H1 (cell line): ENCODE data around the gene PSMC5. TPM values are rescaled to one million over a fixed set of nuclear protein-coding genes. Genes with fewer than 3 reads are reported as not detected.

Source experiments
- CTCF ChIA-PET: fragments of 300-600 bp; sonication (Branson Sonifier 250); formaldehyde crosslinking; loops from one replicate; lab custom pipeline; 2021; ENCODE audit not compliant: partially characterized antibody; lab: Charles Lee
- POLR2A ChIA-PET: fragments of 300-600 bp; sonication (Branson Sonifier 250); formaldehyde crosslinking; loops from one replicate; lab custom pipeline; 2021; ENCODE audit warnings: inconsistent platforms; ENCODE audit not compliant: partially characterized antibody; lab: Charles Lee
- DNase-seq, 2 experiments: peaks; one replicate each; pipeline versions ENCODE4 v3.0.0 to v3.0.0-alpha.2; 2010 to 2022; ENCODE audit warnings: low spot score in 2 of 2, low read depth in 1 of 2, mixed read lengths in 1 of 2
- FAIRE-seq: peaks from 2 replicates; lab custom pipeline; 2011; peaks lifted over from hg19 to GRCh38; lab: Jason Lieb, UNC
- H2AFZ ChIP-seq: 2 replicates; pipeline ENCODE4 v1.8.1; 2012; ENCODE audit warnings: low read length, inconsistent platforms
- H2AK5ac ChIP-seq: 2 replicates; pipeline ENCODE4 v1.6.1; 2013; ENCODE audit warnings: low read depth, low read length
- H2BK120ac ChIP-seq: replicated peaks from 2 replicates; pipeline ENCODE3; 2013; ENCODE audit warnings: low read depth, low read length, inconsistent platforms
- H2BK12ac ChIP-seq: 2 replicates; pipeline ENCODE4 v1.6.1; 2013; ENCODE audit warnings: low read depth, low read length
- H2BK15ac ChIP-seq: 2 replicates; pipeline ENCODE4 v1.6.1; 2013; ENCODE audit warnings: low read length
- H2BK20ac ChIP-seq: 2 replicates; pipeline ENCODE4 v1.6.1; 2013; ENCODE audit warnings: low read length
- H2BK5ac ChIP-seq: 2 replicates; pipeline ENCODE4 v1.6.1; 2013; ENCODE audit warnings: low read depth, low read length
- H3K14ac ChIP-seq: 2 replicates; pipeline ENCODE4 v1.6.1; 2013; ENCODE audit warnings: inconsistent platforms; ENCODE audit not compliant: insufficient read length
- H3K18ac ChIP-seq: 2 replicates; pipeline ENCODE4 v1.6.1; 2013; ENCODE audit warnings: low read length; ENCODE audit errors: extremely low read depth
- H3K23ac ChIP-seq: 2 replicates; pipeline ENCODE4 v1.6.1; 2013; ENCODE audit warnings: inconsistent platforms; ENCODE audit not compliant: insufficient read length
- H3K23me2 ChIP-seq: 2 replicates; pipeline ENCODE4 v1.6.1; 2013; ENCODE audit warnings: low read depth, low read length
- H3K27ac ChIP-seq: 2 replicates; pipeline ENCODE4 v1.6.1; 2011; ENCODE audit warnings: low read depth, low read length, inconsistent platforms
- H3K27me3 ChIP-seq, 4 experiments: replicated peaks in 1 of 4; 1 replicate in 1 of 4; 2 replicates in 3 of 4; pipeline versions ENCODE4 v1.6.1 to v1.8.1; 2011 to 2013; ENCODE audit warnings: low read length in 3 of 4, mild to moderate bottlenecking in 3 of 4, inconsistent platforms in 2 of 4, mixed read lengths in 2 of 4, moderate library complexity in 1 of 4; ENCODE audit not compliant: control insufficient read depth in 3 of 4, insufficient read depth in 3 of 4; ENCODE audit errors: extremely low read depth in 1 of 4
- H3K36me3 ChIP-seq, 4 experiments: 2 replicates each; pipeline versions ENCODE4 v1.6.1 to v1.8.1; 2011 to 2013; ENCODE audit warnings: mild to moderate bottlenecking in 4 of 4, low read length in 3 of 4, moderate library complexity in 2 of 4, control low read depth in 1 of 4, inconsistent platforms in 1 of 4; ENCODE audit not compliant: insufficient read depth in 4 of 4, control insufficient read depth in 2 of 4
- H3K4ac ChIP-seq: replicated peaks from 2 replicates; pipeline ENCODE3; 2013; ENCODE audit warnings: low read length, low read depth, mixed read lengths, inconsistent platforms; ENCODE audit not compliant: insufficient read length
- H3K4me1 ChIP-seq, 4 experiments: replicated peaks in 1 of 4; 1 replicate in 1 of 4; 2 replicates in 3 of 4; pipeline versions ENCODE4 v1.6.1 to v1.8.1; 2011 to 2013; ENCODE audit warnings: low read length in 3 of 4, inconsistent platforms in 2 of 4, mixed read lengths in 1 of 4; ENCODE audit not compliant: insufficient read depth in 4 of 4, control insufficient read depth in 3 of 4
- H3K4me2 ChIP-seq, 2 experiments: 2 replicates each; pipeline versions ENCODE4 v1.6.1 to v1.8.1; 2011 to 2013; ENCODE audit warnings: low read depth in 2 of 2, low read length in 2 of 2, control low read depth in 1 of 2, inconsistent platforms in 1 of 2, mild to moderate bottlenecking in 1 of 2; ENCODE audit not compliant: insufficient read depth in 1 of 2
- H3K4me3 ChIP-seq, 4 experiments: fragments of 200-600, 300-600 bp in 1 of 4; sonication (generic), shearing (Covaris generic), sonication (Bioruptor Twin) in 1 of 4; 2 replicates each; pipeline versions ENCODE4 v1.5.1 to v1.8.1; 2011 to 2016; ENCODE audit warnings: low read length in 4 of 4, low read depth in 3 of 4, control low read depth in 2 of 4, inconsistent platforms in 2 of 4, mild to moderate bottlenecking in 2 of 4, mixed read lengths in 1 of 4, moderate library complexity in 1 of 4; ENCODE audit not compliant: insufficient read depth in 2 of 4; ENCODE audit errors: extremely low read depth in 1 of 4
- H3K56ac ChIP-seq: replicated peaks from 2 replicates; pipeline ENCODE3; 2013; ENCODE audit warnings: low read depth, mild to moderate bottlenecking, mixed read lengths, low read length, inconsistent platforms; ENCODE audit not compliant: insufficient read length
- H3K79me1 ChIP-seq: 2 replicates; pipeline ENCODE4 v1.6.1; 2013; ENCODE audit warnings: low read depth, low read length, control low read depth
- H3K79me2 ChIP-seq, 2 experiments: 2 replicates each; pipeline versions ENCODE4 v1.6.1 to v1.8.1; 2012 to 2013; ENCODE audit warnings: low read length in 2 of 2, mild to moderate bottlenecking in 2 of 2, inconsistent platforms in 1 of 2; ENCODE audit not compliant: insufficient read depth in 2 of 2, control insufficient read depth in 1 of 2
- H3K9ac ChIP-seq, 4 experiments: replicated peaks in 1 of 4; 1 replicate in 1 of 4; 2 replicates in 3 of 4; pipeline versions ENCODE4 v1.6.1 to v1.8.1; 2011 to 2013; ENCODE audit warnings: low read depth in 3 of 4, low read length in 3 of 4, control low read depth in 2 of 4, mild to moderate bottlenecking in 2 of 4, moderate library complexity in 2 of 4, inconsistent platforms in 1 of 4; ENCODE audit errors: extremely low read depth in 1 of 4
- H3K9me3 ChIP-seq, 2 experiments: 2 replicates each; pipeline versions ENCODE4 v1.6.1 to v1.8.1; 2012 to 2013; ENCODE audit warnings: mild to moderate bottlenecking in 2 of 2, moderate library complexity in 2 of 2, control low read depth in 1 of 2, inconsistent platforms in 1 of 2, low read depth in 1 of 2, low read length in 1 of 2, mixed read lengths in 1 of 2; ENCODE audit not compliant: insufficient read depth in 2 of 2
- H4K20me1 ChIP-seq, 2 experiments: replicated peaks in 1 of 2; 2 replicates each; pipeline versions ENCODE3 to v1.8.1; 2011 to 2013; ENCODE audit warnings: inconsistent platforms in 2 of 2, low read length in 2 of 2, mild to moderate bottlenecking in 1 of 2; ENCODE audit not compliant: insufficient read depth in 2 of 2, control insufficient read depth in 1 of 2
- H4K5ac ChIP-seq: 2 replicates; pipeline ENCODE4 v1.6.1; 2013; ENCODE audit warnings: low read length, low read depth, mixed read lengths, inconsistent platforms; ENCODE audit not compliant: insufficient read length
- H4K8ac ChIP-seq: 2 replicates; pipeline ENCODE4 v1.8.0; 2013; ENCODE audit warnings: mild to moderate bottlenecking, moderate library complexity, low read length, inconsistent platforms; ENCODE audit not compliant: insufficient read depth; ENCODE audit errors: extremely low read depth
- H4K91ac ChIP-seq: replicated peaks from 2 replicates; pipeline ENCODE3; 2013; ENCODE audit warnings: low read length, mixed read lengths, inconsistent platforms; ENCODE audit not compliant: insufficient read length
- CBX8 ChIP-seq: fragments of 300-800, 300-1000 bp; sonication (generic); IDR thresholded peaks from 2 replicates; pipeline ENCODE4 v1.7.1; 2016; ENCODE audit warnings: low read depth, low read length, borderline replicate concordance
- MAFK ChIP-seq: IDR thresholded peaks from 2 replicates; pipeline ENCODE4 v1.6.1; 2012; ENCODE audit warnings: low read depth, mild to moderate bottlenecking, improper control_type of control experiment, low read length
- WGBS, 2 experiments: shearing (Covaris generic) in 1 of 2; methylation state at CpG; one replicate each; pipeline versions ENCODE4 v1.1.6 to v1.1.7; 2013 to 2015; ENCODE audit warnings: low lambda C conversion rate in 2 of 2, mixed read lengths in 2 of 2, inconsistent platforms in 1 of 2, low coverage in 1 of 2, missing lambda C conversion rate in 1 of 2; ENCODE audit not compliant: insufficient replicate concordance in 2 of 2, insufficient coverage in 1 of 2, insufficient read length in 1 of 2; ENCODE audit errors: extremely low coverage in 1 of 2, missing lambda C conversion rate in 1 of 2; 5-methylcytosine and 5-hydroxymethylcytosine counted together
- polyA plus RNA-seq, 7 experiments: library from polyadenylated mRNA; depleted of rRNA in 3 of 7; stranded (reverse) in 5 of 7; unstranded in 2 of 7; fragments of >200 nt in 5 of 7; fragments of 200-250 nt in 2 of 7; gene quantifications; 1 replicate in 5 of 7; 2 replicates in 1 of 7; 4 replicates in 1 of 7; pipeline versions ENCODE4 v1.2.1 to v1.2.3, GENCODE V29; 2011 to 2013; ENCODE audit warnings: missing spikeins in 2 of 7, mixed read lengths in 2 of 7
- total RNA-seq: library from RNA; stranded (reverse); fragmentation: NEBNext Ultra II Directional; extraction: Animal tissue kit (Norgen Biotek cat#: 25700); gene quantifications from 2 replicates; pipeline ENCODE4 v1.2.1, GENCODE V29; 2021

Gene PSMC5
- total and polyA plus RNA-seq, 2 of the 8 experiments (the other 6 are each of a cell fraction or from before 2014, with no cell fraction given), result 172 to 180 TPM

- no peak overlapping the region for H3K14ac ChIP-seq
- H2BK15ac ChIP-seq, result no peak overlapping the region
- no peak overlapping the region for H2AK5ac ChIP-seq
- no peaks in the 10 kb centered on the region for H4K20me1 ChIP-seq
- no peak overlapping the region for H2BK5ac ChIP-seq
- FAIRE-seq, result no peak
- H3K4me1 ChIP-seq, result no peaks in the 10 kb centered on the region
- no peak overlapping the region for H3K27ac ChIP-seq
- H2BK20ac ChIP-seq, result no peak overlapping the region
- no peaks in the 10 kb centered on the region for H3K36me3 ChIP-seq
- peaks cover 2% of the 10 kb centered on the region for H3K23me2 ChIP-seq
- H3K56ac ChIP-seq, result no peak overlapping the region
- H4K5ac ChIP-seq, result no peak overlapping the region
- POLR2A ChIA-PET, result interaction anchor here (1.3 kb wide), 1 partner anchor 8 kb away, joined by 3 read pairs; no protein-coding TSS in a partner anchor
- CTCF ChIA-PET, result interaction anchor here (0.7 to 6.1 kb wide), 3 partner anchors 15 to 749 kb away, joined by 3 to 44 read pairs (median 4); no protein-coding TSS in a partner anchor
- H3K4me2 ChIP-seq, result no peak overlapping the region
- H2BK120ac ChIP-seq, result no peak overlapping the region
- H3K27me3 ChIP-seq, result peaks cover 0 to 26% (median 24%) of the 10 kb centered on the region in 4 experiments; a peak in 6 of 7 replicates
- WGBS, 2 experiments, result 96% methylated on average over 8 of the region's 9 CpGs; no CpG with 5 or more reads in 1 of the 2 experiments
- H3K79me2 ChIP-seq, result no peaks in the 10 kb centered on the region
- H3K79me1 ChIP-seq, result no peaks in the 10 kb centered on the region
- no peak overlapping the region for H3K4ac ChIP-seq
- H3K18ac ChIP-seq, result no peak overlapping the region
- no peak overlapping the region for H3K23ac ChIP-seq
- H2AFZ ChIP-seq, result no peak overlapping the region; the same call in 1 of the 2 replicates
- H4K91ac ChIP-seq, result no peak overlapping the region
- H2BK12ac ChIP-seq, result no peak overlapping the region
- DNase-seq, result no peak
- TF ChIP-seq CBX8 (no peak), MAFK (no peak)
- TF ChIP-seq, all 59 proteins: peak for 0
- Histone ChIP-seq H4K8ac (no peak overlapping the region), H3K9ac (no peak overlapping the region), H3K9me3 (peaks cover 4 to 9% of the 10 kb centered on the region in 2 experiments; a peak in 3 of 4 replicates), H3K4me3 (no peak overlapping the region)
Measured at GRCh38 chr17:63850401-63850800, 23.2 kb downstream of the PSMC5 start.
